IMR-90 (cell line): ENCODE results near the gene SLC25A19. TPM values are rescaled to one million over a fixed set of nuclear protein-coding genes. Genes with fewer than 3 reads are reported as not detected.

Source experiments
- ATAC-seq: fragments of 200-7000 bp; cut with Tn5 transposase; 2 replicates; pipeline ENCODE4 v1.9.1; 2020; ENCODE audit warnings: low read depth, mild to moderate bottlenecking, moderate library complexity
- BruUV-seq: library from RNA; stranded (reverse); fragments of 400-500 nt; replicated peaks from 2 replicates; lab custom pipeline; 2021; lab: Mats Ljungman, UMichigan
- CTCF ChIA-PET: fragments of 300-600 bp; formaldehyde crosslinking; extraction: SDS; loops from one replicate; lab custom pipeline; 2021; ENCODE audit warnings: antibody characterized with exemption; lab: Yijun Ruan, JAX
- POLR2A ChIA-PET: fragments of 300-600 bp; sonication (Branson Sonifier 250); formaldehyde crosslinking; loops from one replicate; lab custom pipeline; 2022; ENCODE audit warnings: antibody characterized with exemption; ENCODE audit not compliant: unreplicated experiment; lab: Charles Lee
- DNase-seq: peaks from one replicate; pipeline ENCODE4 v3.0.0; 2013
- H2AFZ ChIP-seq: replicated peaks from 2 replicates; pipeline ENCODE3; 2013; ENCODE audit warnings: low read length, mild to moderate bottlenecking; ENCODE audit not compliant: poor library complexity
- H2AK5ac ChIP-seq: 2 replicates; pipeline ENCODE4 v1.6.1; 2013; ENCODE audit warnings: low read depth, low read length, inconsistent platforms
- H2AK9ac ChIP-seq: replicated peaks from 2 replicates; pipeline ENCODE3; 2013; ENCODE audit warnings: mild to moderate bottlenecking, low read depth, low read length, moderate library complexity; ENCODE audit not compliant: poor library complexity
- H2BK120ac ChIP-seq: 2 replicates; pipeline ENCODE4 v1.6.1; 2013; ENCODE audit warnings: low read depth, low read length, inconsistent platforms
- H2BK15ac ChIP-seq: 3 replicates; pipeline ENCODE4 v1.6.1; 2013; ENCODE audit warnings: low read depth, low read length, inconsistent platforms
- H2BK20ac ChIP-seq: 2 replicates; pipeline ENCODE4 v1.6.1; 2013; ENCODE audit warnings: low read depth, mild to moderate bottlenecking, inconsistent platforms, low read length, moderate library complexity
- H2BK5ac ChIP-seq: 2 replicates; pipeline ENCODE4 v1.6.1; 2013; ENCODE audit warnings: mild to moderate bottlenecking, low read depth, low read length, inconsistent platforms; ENCODE audit not compliant: poor library complexity, severe bottlenecking
- H3K14ac ChIP-seq: replicated peaks from 2 replicates; pipeline ENCODE4 v1.6.1; 2013; ENCODE audit warnings: low read depth, low read length, inconsistent platforms
- H3K18ac ChIP-seq: 2 replicates; pipeline ENCODE4 v1.6.1; 2013; ENCODE audit warnings: low read depth, low read length, control low read depth
- H3K23ac ChIP-seq: 2 replicates; pipeline ENCODE4 v1.6.1; 2013; ENCODE audit warnings: low read depth, low read length, inconsistent platforms
- H3K27ac ChIP-seq: 2 replicates; pipeline ENCODE4 v1.5.1; 2013; ENCODE audit warnings: mild to moderate bottlenecking, control low read depth, low read length; ENCODE audit not compliant: insufficient read depth
- H3K27me3 ChIP-seq: 2 replicates; pipeline ENCODE4 v1.6.1; 2013; ENCODE audit warnings: low read length; ENCODE audit not compliant: control insufficient read depth, insufficient read depth
- H3K36me3 ChIP-seq: 2 replicates; pipeline ENCODE4 v1.6.1; 2013; ENCODE audit warnings: low read length, mixed read lengths; ENCODE audit not compliant: control insufficient read depth, insufficient read depth
- H3K4ac ChIP-seq: 2 replicates; pipeline ENCODE4 v1.6.1; 2013; ENCODE audit warnings: low read depth, low read length, inconsistent platforms
- H3K4me1 ChIP-seq: 2 replicates; pipeline ENCODE4 v1.6.1; 2013; ENCODE audit warnings: low read length, mixed read lengths; ENCODE audit not compliant: control insufficient read depth, insufficient read depth
- H3K4me2 ChIP-seq: 2 replicates; pipeline ENCODE4 v1.6.1; 2013; ENCODE audit warnings: low read depth, mild to moderate bottlenecking, control low read depth, low read length, moderate library complexity
- H3K4me3 ChIP-seq: 2 replicates; pipeline ENCODE4 v1.5.1; 2013; ENCODE audit warnings: low read depth, mild to moderate bottlenecking, control low read depth, low read length, moderate library complexity; ENCODE audit not compliant: insufficient read depth
- H3K56ac ChIP-seq: 2 replicates; pipeline ENCODE4 v1.6.1; 2013; ENCODE audit warnings: low read length, inconsistent platforms; ENCODE audit not compliant: insufficient read depth; ENCODE audit errors: extremely low read depth
- H3K79me1 ChIP-seq, 2 experiments: 2 replicates each; pipeline ENCODE4 v1.6.1; 2013; ENCODE audit warnings: low read length in 2 of 2, inconsistent platforms in 1 of 2, low read depth in 1 of 2
- H3K9ac ChIP-seq: 2 replicates; pipeline ENCODE4 v1.6.1; 2013; ENCODE audit warnings: low read depth, low read length, control low read depth
- H3K9me1 ChIP-seq: 2 replicates; pipeline ENCODE4 v1.6.1; 2013; ENCODE audit warnings: low read length, inconsistent platforms; ENCODE audit not compliant: insufficient read depth
- H3K9me3 ChIP-seq: 2 replicates; pipeline ENCODE4 v1.6.1; 2013; ENCODE audit warnings: low read length; ENCODE audit not compliant: control insufficient read depth, insufficient read depth
- H4K20me1 ChIP-seq: 2 replicates; pipeline ENCODE4 v1.6.1; 2013; ENCODE audit warnings: low read length, inconsistent platforms; ENCODE audit not compliant: insufficient read depth
- H4K5ac ChIP-seq: 2 replicates; pipeline ENCODE4 v1.6.1; 2013; ENCODE audit warnings: mild to moderate bottlenecking, low read depth, low read length, control low read depth
- H4K8ac ChIP-seq, 2 experiments: 2 replicates each; pipeline ENCODE4 v1.6.1; 2013; ENCODE audit warnings: low read depth in 2 of 2, low read length in 2 of 2, control low read depth in 1 of 2, inconsistent platforms in 1 of 2
- H4K91ac ChIP-seq: 2 replicates; pipeline ENCODE4 v1.6.1; 2013; ENCODE audit warnings: low read depth, low read length, inconsistent platforms; ENCODE audit not compliant: insufficient read depth
- BHLHE40 ChIP-seq: fragments of 150-350 bp; IDR thresholded peaks from 2 replicates; pipeline ENCODE4 v1.6.1; 2016; ENCODE audit warnings: mild to moderate bottlenecking, low read depth, low read length
- CEBPB ChIP-seq: IDR thresholded peaks from 2 replicates; pipeline ENCODE4 v1.6.1; 2012; ENCODE audit warnings: low read depth, low read length, improper control_type of control experiment
- CHD1 ChIP-seq: IDR thresholded peaks from 2 replicates; pipeline ENCODE4 v1.6.1; 2012; ENCODE audit warnings: low read depth, low read length, improper control_type of control experiment
- MAFK ChIP-seq: IDR thresholded peaks from 2 replicates; pipeline ENCODE4 v1.6.1; 2012; ENCODE audit warnings: low read depth, low read length, improper control_type of control experiment
- MAZ ChIP-seq: IDR thresholded peaks from 2 replicates; pipeline ENCODE4 v1.6.1; 2012; ENCODE audit warnings: low read depth, mild to moderate bottlenecking, low read length, improper control_type of control experiment, moderate library complexity, borderline replicate concordance
- MXI1 ChIP-seq: IDR thresholded peaks from 2 replicates; pipeline ENCODE4 v1.6.1; 2012; ENCODE audit warnings: low read depth, mild to moderate bottlenecking, low read length, moderate library complexity, borderline replicate concordance
- NFE2L2 ChIP-seq: fragments of 150-350 bp; IDR thresholded peaks from 2 replicates; pipeline ENCODE4 v1.6.1; 2016; ENCODE audit warnings: low read depth, mild to moderate bottlenecking, low read length
- POLR2A ChIP-seq: IDR thresholded peaks from 2 replicates; pipeline ENCODE4 v1.6.1; 2012; ENCODE audit warnings: mild to moderate bottlenecking, low read depth, low read length
- RCOR1 ChIP-seq: IDR thresholded peaks from 2 replicates; pipeline ENCODE4 v1.6.1; 2012; ENCODE audit warnings: mild to moderate bottlenecking, low read length, improper control_type of control experiment; ENCODE audit not compliant: insufficient replicate concordance
- RFX5 ChIP-seq: IDR thresholded peaks from 2 replicates; pipeline ENCODE4 v1.8.0; 2012; ENCODE audit warnings: low read depth, mild to moderate bottlenecking, low read length, moderate library complexity
- SMC3 ChIP-seq: fragments of 150-350 bp; IDR thresholded peaks from 2 replicates; pipeline ENCODE4 v1.6.1; 2016; ENCODE audit warnings: low read depth, mild to moderate bottlenecking, antibody characterized with exemption, low read length, moderate library complexity
- WGBS, 2 experiments: methylation state at CpG; one replicate each; pipeline versions ENCODE4 v1.1.5 to v1.1.7; 2013; ENCODE audit warnings: missing lambda C conversion rate in 2 of 2; ENCODE audit not compliant: insufficient read length in 1 of 2; ENCODE audit errors: extremely low coverage in 2 of 2; 5-methylcytosine and 5-hydroxymethylcytosine counted together
- dilution Hi-C: fragments of 300-500 bp; cut with HindIII; formaldehyde crosslinking; loops from one replicate; pipeline ENCODE4 v1.14.3; 2018; ENCODE audit warnings: low sequenced_read_pairs; ENCODE audit not compliant: unreplicated experiment
- in situ Hi-C: fragments of 300-500 bp; cut with MboI; formaldehyde crosslinking; loops from 3 replicates; pipeline ENCODE4 v1.14.3; 2019; ENCODE audit warnings: low sequenced_read_pairs, inconsistent platforms, mixed read lengths
- intact Hi-C: fragments of 100-400 bp; cut with micrococcal nuclease; formaldehyde crosslinking; loops from 2 replicates; pipeline ENCODE4 v1.10.0; 2022
- polyA plus RNA-seq, 3 experiments: library from polyadenylated mRNA; depleted of rRNA; stranded (reverse); fragments of >200 nt; gene quantifications; 2 replicates each; pipeline ENCODE4 v1.2.3, GENCODE V29; 2012; ENCODE audit warnings: low replicate concordance in 1 of 3
- total RNA-seq: library from RNA; depleted of rRNA; stranded (reverse); fragments of >200 nt; gene quantifications from 2 replicates; pipeline ENCODE4 v1.2.3, GENCODE V29; 2012
- TF ChIP-seq, protein P1 (sequence below): fragments of 150-350 bp; IDR thresholded peaks from 2 replicates; pipeline ENCODE4 v1.6.1; 2017; ENCODE audit warnings: mild to moderate bottlenecking, antibody characterized with exemption, low read length, low read depth
- TF ChIP-seq, protein P2 (sequence below): conservative IDR thresholded peaks from 2 replicates; pipeline ENCODE4 v1.5.1; 2012; ENCODE audit warnings: mild to moderate bottlenecking, low read depth, low read length, improper control_type of control experiment
- TF ChIP-seq, protein P3 (sequence below): fragments of 150-350 bp; IDR thresholded peaks from 2 replicates; pipeline ENCODE4 v1.6.1; 2016; ENCODE audit warnings: low read depth, mild to moderate bottlenecking, low read length, moderate library complexity, borderline replicate concordance

Gene SLC25A19
- total and polyA plus RNA-seq, 2 of the 4 experiments (the other 2 are of a cell fraction), result 9.1 to 9.2 TPM

DNA sequence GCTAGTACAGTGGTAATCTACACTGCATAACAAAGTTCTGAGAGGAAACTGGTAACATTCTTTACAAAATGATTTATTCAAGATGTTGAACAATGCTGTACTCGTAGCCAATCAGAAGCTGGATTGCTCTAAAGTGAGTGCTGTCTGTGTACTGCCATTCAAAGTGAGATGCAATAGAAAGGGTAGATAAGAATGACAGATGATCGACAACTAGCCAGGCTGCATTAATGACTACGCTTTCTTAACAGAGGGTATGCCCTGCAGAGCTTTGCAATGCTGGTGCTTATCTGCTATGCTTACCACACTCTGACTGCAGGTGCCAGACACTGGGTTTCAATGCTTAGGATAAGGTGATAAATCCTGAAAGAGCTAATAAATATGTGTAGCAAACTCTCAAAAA is 46.1 kb upstream of the SLC25A19 start:
- no peak overlapping the region for H3K27ac ChIP-seq
- H3K9me1 ChIP-seq, result peaks cover 14% of the 10 kb centered on the region
- H2AFZ ChIP-seq, result no peak overlapping the region
- no peak overlapping the region for H4K5ac ChIP-seq
- peaks cover 36 to 75% of the 10 kb centered on the region in 2 experiments for H3K79me1 ChIP-seq
- no peak overlapping the region for H2BK120ac ChIP-seq
- intact Hi-C loops, result no loop called here
- H3K36me3 ChIP-seq, result peaks cover 4% of the 10 kb centered on the region; the same call in 1 of the 2 replicates
- H4K8ac ChIP-seq, result no peak overlapping the region
- in situ Hi-C loops, result no loop called here
- 89% methylated on average over 3 of the region's 3 CpGs; no CpG with 5 or more reads in 1 of the 2 experiments for WGBS, 2 experiments
- H2BK15ac ChIP-seq, result no peak overlapping the region
- no peak overlapping the region for H3K18ac ChIP-seq
- no peak for ATAC-seq
- DNase-seq, result no peak
- no peak overlapping the region for H2AK9ac ChIP-seq
- H3K4me2 ChIP-seq, result no peak overlapping the region
- no peak overlapping the region for H3K14ac ChIP-seq
- ChIA-PET CTCF (interaction anchor here (0.6 to 0.7 kb wide), 2 partner anchors 13 to 454 kb away, joined by 3 read pairs; no protein-coding TSS in a partner anchor), POLR2A (no interaction called here)
- H2BK20ac ChIP-seq, result no peak overlapping the region
- H3K56ac ChIP-seq, result no peak overlapping the region
- H3K4me1 ChIP-seq, result no peaks in the 10 kb centered on the region; the same call in 1 of the 2 replicates
- H3K23ac ChIP-seq, result no peak overlapping the region
- no peak overlapping the region for H2BK5ac ChIP-seq
- H3K9ac ChIP-seq, result no peak overlapping the region
- no peaks in the 10 kb centered on the region for H3K27me3 ChIP-seq
- no peak overlapping the region for H2AK5ac ChIP-seq
- no peak overlapping the region for H3K4me3 ChIP-seq
- H3K4ac ChIP-seq, result no peak overlapping the region
- no peaks in the 10 kb centered on the region for H3K9me3 ChIP-seq
- TF ChIP-seq NFE2L2 (no peak), MXI1 (no peak), MAFK (no peak), CHD1 (no peak), POLR2A (no peak), RCOR1 (no peak), RFX5 (no peak), MAZ (no peak), SMC3 (no peak), CEBPB (no peak), BHLHE40 (no peak)
- TF ChIP-seq, protein P1, sequence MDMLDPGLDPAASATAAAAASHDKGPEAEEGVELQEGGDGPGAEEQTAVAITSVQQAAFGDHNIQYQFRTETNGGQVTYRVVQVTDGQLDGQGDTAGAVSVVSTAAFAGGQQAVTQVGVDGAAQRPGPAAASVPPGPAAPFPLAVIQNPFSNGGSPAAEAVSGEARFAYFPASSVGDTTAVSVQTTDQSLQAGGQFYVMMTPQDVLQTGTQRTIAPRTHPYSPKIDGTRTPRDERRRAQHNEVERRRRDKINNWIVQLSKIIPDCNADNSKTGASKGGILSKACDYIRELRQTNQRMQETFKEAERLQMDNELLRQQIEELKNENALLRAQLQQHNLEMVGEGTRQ, result no peak
- TF ChIP-seq, protein P2, sequence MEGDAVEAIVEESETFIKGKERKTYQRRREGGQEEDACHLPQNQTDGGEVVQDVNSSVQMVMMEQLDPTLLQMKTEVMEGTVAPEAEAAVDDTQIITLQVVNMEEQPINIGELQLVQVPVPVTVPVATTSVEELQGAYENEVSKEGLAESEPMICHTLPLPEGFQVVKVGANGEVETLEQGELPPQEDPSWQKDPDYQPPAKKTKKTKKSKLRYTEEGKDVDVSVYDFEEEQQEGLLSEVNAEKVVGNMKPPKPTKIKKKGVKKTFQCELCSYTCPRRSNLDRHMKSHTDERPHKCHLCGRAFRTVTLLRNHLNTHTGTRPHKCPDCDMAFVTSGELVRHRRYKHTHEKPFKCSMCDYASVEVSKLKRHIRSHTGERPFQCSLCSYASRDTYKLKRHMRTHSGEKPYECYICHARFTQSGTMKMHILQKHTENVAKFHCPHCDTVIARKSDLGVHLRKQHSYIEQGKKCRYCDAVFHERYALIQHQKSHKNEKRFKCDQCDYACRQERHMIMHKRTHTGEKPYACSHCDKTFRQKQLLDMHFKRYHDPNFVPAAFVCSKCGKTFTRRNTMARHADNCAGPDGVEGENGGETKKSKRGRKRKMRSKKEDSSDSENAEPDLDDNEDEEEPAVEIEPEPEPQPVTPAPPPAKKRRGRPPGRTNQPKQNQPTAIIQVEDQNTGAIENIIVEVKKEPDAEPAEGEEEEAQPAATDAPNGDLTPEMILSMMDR, result no peak
- TF ChIP-seq, protein P3, sequence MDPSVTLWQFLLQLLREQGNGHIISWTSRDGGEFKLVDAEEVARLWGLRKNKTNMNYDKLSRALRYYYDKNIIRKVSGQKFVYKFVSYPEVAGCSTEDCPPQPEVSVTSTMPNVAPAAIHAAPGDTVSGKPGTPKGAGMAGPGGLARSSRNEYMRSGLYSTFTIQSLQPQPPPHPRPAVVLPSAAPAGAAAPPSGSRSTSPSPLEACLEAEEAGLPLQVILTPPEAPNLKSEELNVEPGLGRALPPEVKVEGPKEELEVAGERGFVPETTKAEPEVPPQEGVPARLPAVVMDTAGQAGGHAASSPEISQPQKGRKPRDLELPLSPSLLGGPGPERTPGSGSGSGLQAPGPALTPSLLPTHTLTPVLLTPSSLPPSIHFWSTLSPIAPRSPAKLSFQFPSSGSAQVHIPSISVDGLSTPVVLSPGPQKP, result no peak
- no peak overlapping the region for H4K91ac ChIP-seq
- peaks cover 46% of the 10 kb centered on the region for H4K20me1 ChIP-seq
- BruUV-seq, result no TSS peak
- dilution Hi-C loops, result no loop called here
